ENCODE results near the gene SPINDOC. TPM values are rescaled to one million over a fixed set of nuclear protein-coding genes. Genes with fewer than 3 reads are reported as not detected.

The SPINDOC gene
- total RNA-seq, 2 experiments from 2014 or later, result 4.0 to 4.8 TPM

GRCh38 chr11:63829823-63830489 is 16.7 kb downstream of the SPINDOC start:
- no peak for TF ChIP-seq CTCF (IDR thresholded peaks at IDR 0.05)
- POLR2A ChIA-PET, result no interaction called here
- CTCF ChIA-PET, result interaction anchor here (0.9 to 1.4 kb wide), 2 partner anchors 62 to 116 kb away, joined by 3 to 4 read pairs; no protein-coding TSS in a partner anchor
- Mint-ChIP-seq H3K4me1 (ENCODE audit: low read depth) (no peaks in the 10 kb centered on the region), H3K9me3 (no peaks in the 10 kb centered on the region), H3K27ac (no peak overlapping the region), H3K4me3 (no peak overlapping the region), H3K27me3 (no peaks in the 10 kb centered on the region), H3K36me3 (ENCODE audit: low read depth) (peaks cover 14% of the 10 kb centered on the region)
- peak in 1 of 14 experiments; percentile 8 for DNase-seq
- Histone ChIP-seq H3K9me3 (ENCODE audit: control insufficient read depth in 1 of 2, insufficient read depth in 1 of 2, low read length in 2 of 2) (no peaks in the 10 kb centered on the region), H3K27me3 (ENCODE audit: control insufficient read depth in 1 of 2, insufficient read depth in 2 of 2, low read length in 2 of 2) (no peaks in the 10 kb centered on the region), H3K4me3 (ENCODE audit: low read length) (no peak overlapping the region), H3K36me3 (ENCODE audit: insufficient read depth, low read length) (peaks cover 7% of the 10 kb centered on the region), H3K27ac (ENCODE audit: low read depth in 1 of 2, low read length in 2 of 2) (no peak overlapping the region), H3K4me1 (ENCODE audit: insufficient read depth, low read length) (peaks cover 3% of the 10 kb centered on the region)
- intact Hi-C loops (cut with DNase I, micrococcal nuclease), result loop anchor here in 1 of 2 experiments (10.0 kb wide), 1 partner anchor 145 kb away; the partner anchor contains the start of gene COX8A
- ATAC-seq (ENCODE audit: poor library complexity), result no peak

DNA sequence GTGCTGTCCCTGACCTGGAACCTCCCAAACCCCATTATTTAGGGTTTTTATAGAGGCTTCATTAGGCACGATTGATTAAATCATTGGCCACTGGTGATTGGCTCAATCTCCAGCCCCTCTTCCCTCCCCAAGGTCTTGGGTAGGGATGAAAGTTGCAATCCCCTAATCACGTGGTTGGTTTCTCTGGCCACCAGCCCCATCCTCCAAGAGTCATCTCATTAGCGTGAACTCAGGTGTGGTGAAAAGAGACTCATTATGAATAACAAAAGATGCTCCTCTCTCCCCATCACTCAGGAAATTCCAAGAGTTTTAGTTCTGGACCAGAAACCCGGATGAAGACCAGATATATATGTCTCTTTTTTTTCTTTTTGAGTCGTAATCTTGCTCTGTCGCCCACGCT is 18.1 kb downstream of the SPINDOC start:
- TF ChIP-seq CTCF (IDR thresholded peaks at IDR 0.05), result no peak
- no peaks in the 10 kb centered on the region for H3K9me3 Mint-ChIP-seq
- DNase-seq (no peak), ATAC-seq (ENCODE audit: poor library complexity) (no peak)
- no peaks in the 10 kb centered on the region for H3K27me3 ChIP-seq (ENCODE audit: control insufficient read depth in 1 of 2, insufficient read depth in 2 of 2, low read length in 2 of 2)
- CTCF ChIA-PET, result interaction anchor here (1.4 kb wide), 1 partner anchor 61 kb away, joined by 4 read pairs; no protein-coding TSS in a partner anchor
- no peaks in the 10 kb centered on the region for H3K4me1 Mint-ChIP-seq (ENCODE audit: low read depth)
- POLR2A ChIA-PET, result no interaction called here
- intact Hi-C loops (cut with DNase I, micrococcal nuclease), result loop anchor here in 1 of 2 experiments (10.0 kb wide), 1 partner anchor 143 kb away; the partner anchor contains the start of gene COX8A
- no peaks in the 10 kb centered on the region for H3K27me3 Mint-ChIP-seq
- peaks cover 4% of the 10 kb centered on the region for H3K36me3 ChIP-seq (ENCODE audit: insufficient read depth, low read length)
- H3K36me3 Mint-ChIP-seq (ENCODE audit: low read depth), result peaks cover 1% of the 10 kb centered on the region
- no peak overlapping the region for H3K4me3 ChIP-seq (ENCODE audit: low read length)
- no peaks in the 10 kb centered on the region for H3K9me3 ChIP-seq (ENCODE audit: control insufficient read depth in 1 of 2, insufficient read depth in 1 of 2, low read length in 2 of 2)
- H3K4me1 ChIP-seq (ENCODE audit: insufficient read depth, low read length), result peaks cover 3% of the 10 kb centered on the region
- no peak overlapping the region for H3K27ac Mint-ChIP-seq
- H3K27ac ChIP-seq (ENCODE audit: low read depth in 1 of 2, low read length in 2 of 2), result no peak overlapping the region
- no peak overlapping the region for H3K4me3 Mint-ChIP-seq

GRCh38 chr11:63832336-63832735 is 19.1 kb downstream of the SPINDOC start:
- ATAC-seq (ENCODE audit: poor library complexity) (no peak), DNase-seq (peak in 1 of 14 experiments; percentile 15)
- Histone ChIP-seq H3K36me3 (ENCODE audit: insufficient read depth, low read length) (peaks cover 2% of the 10 kb centered on the region), H3K27me3 (ENCODE audit: control insufficient read depth in 1 of 2, insufficient read depth in 2 of 2, low read length in 2 of 2) (no peaks in the 10 kb centered on the region), H3K9me3 (ENCODE audit: control insufficient read depth in 1 of 2, insufficient read depth in 1 of 2, low read length in 2 of 2) (no peaks in the 10 kb centered on the region), H3K4me3 (ENCODE audit: low read length) (no peak overlapping the region), H3K27ac (ENCODE audit: low read depth in 1 of 2, low read length in 2 of 2) (no peak overlapping the region), H3K4me1 (ENCODE audit: insufficient read depth, low read length) (peaks cover 10% of the 10 kb centered on the region)
- POLR2A ChIA-PET, result no interaction called here
- no peak for TF ChIP-seq CTCF (IDR thresholded peaks at IDR 0.05)
- Mint-ChIP-seq H3K36me3 (ENCODE audit: low read depth) (no peaks in the 10 kb centered on the region), H3K9me3 (no peaks in the 10 kb centered on the region), H3K27ac (no peak overlapping the region), H3K27me3 (no peaks in the 10 kb centered on the region), H3K4me3 (no peak overlapping the region), H3K4me1 (ENCODE audit: low read depth) (peaks cover 6% of the 10 kb centered on the region)
- intact Hi-C loops (cut with DNase I, micrococcal nuclease), result loop anchor here in 1 of 2 experiments (10.0 kb wide), 1 partner anchor 142 kb away; the partner anchor contains the start of gene COX8A
- CTCF ChIA-PET, result no interaction called here
